Measurements from ENCODE around the gene ANKRD11. TPM values are rescaled to one million over a fixed set of nuclear protein-coding genes. Genes with fewer than 3 reads are reported as not detected.
"Not testable (repeated sequence)": the region's sequence is repeated elsewhere in the genome, so short reads cannot be mapped to it uniquely, and the experiment has no call there.

ANKRD11 gene
- polyA plus RNA-seq, 10 donors, result 51.5 to 76.1 (median 59.4) TPM

DNA sequence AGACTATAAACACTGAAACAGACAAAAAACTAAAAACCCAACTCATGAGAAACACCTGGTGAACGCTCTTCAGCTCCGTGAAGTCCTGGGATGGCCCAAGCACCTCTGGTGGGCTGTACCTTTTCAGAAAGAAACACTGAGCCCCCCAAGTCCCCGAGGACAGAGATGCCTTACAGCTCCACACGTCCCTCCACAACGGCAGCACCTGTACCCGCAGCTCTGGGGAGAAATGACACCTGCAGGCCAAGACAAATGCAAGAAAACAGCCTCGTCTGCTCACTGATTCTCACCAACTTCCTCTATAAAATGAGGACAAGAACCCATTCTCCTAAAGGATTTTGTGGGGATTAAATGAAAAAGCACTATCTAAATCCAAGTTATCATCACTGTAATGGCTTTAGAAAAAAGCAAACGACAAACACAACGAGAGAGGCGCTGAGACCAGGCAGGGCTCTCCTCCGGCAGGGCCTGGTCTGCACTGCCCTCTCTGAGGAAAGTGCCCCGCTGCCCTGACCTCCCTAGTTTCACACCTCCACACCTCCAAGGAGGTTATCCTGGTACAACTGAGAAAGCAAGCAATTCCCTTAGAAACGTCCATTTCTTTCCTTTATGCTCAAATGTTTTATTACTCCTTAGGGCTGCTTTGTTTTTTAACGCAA, 158.0 kb downstream of the ANKRD11 start:
- DNase-seq, result no peak

- DNase-seq, result no peak
These were observed 158.8 kb downstream of the ANKRD11 start for GRCh38 chr16:89331371-89332109.

DNA sequence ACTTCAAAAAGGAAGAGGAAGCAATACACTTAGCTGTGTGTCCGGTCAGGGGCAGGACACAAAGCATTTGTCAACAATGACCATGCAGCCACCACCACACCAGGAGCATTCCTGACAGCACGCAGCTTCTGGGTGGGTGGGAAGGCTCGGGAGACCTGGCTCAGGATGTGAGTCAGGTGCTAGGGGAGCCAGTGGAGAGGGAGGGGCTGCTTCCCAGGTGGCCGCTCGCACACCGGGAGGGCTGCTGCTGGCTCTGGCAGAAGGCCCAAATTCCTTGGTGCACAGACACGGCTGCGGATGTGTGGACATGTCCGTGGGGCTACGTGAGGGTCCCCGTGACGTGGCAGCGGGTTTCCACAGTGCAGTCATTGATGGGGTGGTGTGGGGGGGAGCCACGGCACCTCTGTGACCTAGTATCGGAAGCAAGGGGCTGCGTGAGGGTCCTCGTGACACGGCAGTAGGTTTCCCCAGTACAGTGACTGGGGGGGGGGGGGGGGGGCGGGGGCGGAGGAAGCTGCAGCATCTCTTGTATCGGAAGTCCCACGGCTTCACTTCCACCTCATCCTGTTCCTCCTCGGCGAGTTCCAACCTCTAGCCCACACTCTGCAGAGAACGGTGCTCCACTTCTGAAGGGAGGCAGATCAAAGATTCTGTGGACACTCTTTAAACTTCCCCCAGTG, 160.0 kb downstream of the ANKRD11 start:
- DNase-seq, result no peak

DNA sequence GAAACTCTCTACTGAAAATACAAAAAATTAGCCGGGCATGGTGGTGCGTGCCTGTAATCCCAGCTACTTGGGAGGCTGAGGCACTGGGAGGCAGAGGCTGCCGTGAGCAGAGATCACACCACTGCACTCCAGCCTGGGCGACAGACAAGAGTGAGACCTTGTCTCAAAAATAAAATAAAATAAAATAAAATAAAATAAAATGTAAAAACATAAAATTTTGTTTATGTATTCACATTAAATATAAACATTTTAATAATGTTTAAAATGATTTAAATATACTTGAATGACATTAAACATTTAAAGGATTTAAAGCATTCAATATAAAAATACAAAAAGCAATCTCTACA, 160.6 kb downstream of the ANKRD11 start:
- not testable (repeated sequence) for DNase-seq

DNA sequence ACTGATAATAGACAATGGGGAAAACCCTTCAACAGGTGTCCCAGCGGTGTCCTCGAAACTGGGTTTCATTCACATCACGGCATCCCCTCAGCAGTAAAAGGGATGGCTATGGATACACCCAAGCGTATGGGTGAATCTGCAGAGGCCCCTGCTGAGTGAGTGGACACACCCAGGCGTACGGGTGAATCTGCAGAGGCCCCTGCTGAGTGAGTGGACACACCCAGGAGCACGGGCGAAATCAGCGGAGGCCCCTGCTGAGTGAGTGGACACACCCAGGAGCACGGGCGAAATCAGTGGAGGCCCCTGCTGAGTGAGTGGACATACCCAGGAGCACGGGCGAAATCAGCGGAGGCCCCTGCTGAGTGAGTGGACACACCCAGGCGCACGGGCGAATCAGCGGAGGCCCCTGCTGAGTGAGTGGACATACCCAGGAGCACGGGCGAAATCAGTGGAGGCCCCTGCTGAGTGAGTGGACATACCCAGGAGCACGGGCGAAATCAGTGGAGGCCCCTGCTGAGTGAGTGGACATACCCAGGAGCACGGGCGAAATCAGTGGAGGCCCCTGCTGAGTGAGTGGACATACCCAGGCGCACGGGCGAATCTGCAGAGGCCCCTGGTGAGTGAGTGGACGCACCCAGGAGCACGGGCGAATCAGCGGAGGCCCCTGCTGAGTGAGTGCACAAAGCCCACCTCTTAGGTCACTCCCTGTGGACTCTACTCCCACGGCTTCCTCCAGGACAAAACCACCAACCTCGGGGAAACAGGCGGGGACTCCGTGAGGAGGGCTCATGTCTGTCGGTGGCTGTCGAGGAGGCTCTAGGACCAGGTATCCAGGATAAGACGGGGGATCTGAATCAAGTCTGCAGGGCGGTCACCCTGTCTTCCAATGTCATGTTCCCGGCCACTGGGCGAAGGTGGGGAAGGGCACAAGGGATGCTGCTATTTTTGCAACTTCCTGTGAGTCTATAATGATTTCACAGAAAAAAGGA, 161.7 kb downstream of the ANKRD11 start:
- not testable (repeated sequence) for DNase-seq

DNA sequence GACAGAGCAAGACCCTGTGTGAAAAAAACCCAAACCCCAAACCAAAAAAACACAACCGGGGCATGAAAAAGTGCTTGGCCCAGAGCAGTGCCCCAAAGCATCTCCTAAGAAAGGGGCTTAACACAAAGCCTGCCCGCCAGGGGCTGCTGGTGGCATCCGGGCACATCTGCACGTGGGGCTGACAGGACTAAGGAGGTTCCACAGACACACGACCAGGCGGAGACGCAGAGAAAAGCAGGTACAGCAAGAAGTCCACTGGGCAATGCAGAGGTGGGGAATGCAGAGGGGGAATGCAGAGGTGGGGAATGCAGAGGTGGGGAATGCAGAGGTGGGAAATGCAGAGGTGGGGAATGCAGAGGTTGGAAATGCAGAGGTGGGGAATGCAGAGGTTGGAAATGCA, 163.6 kb downstream of the ANKRD11 start:
- DNase-seq, result no peak

DNA sequence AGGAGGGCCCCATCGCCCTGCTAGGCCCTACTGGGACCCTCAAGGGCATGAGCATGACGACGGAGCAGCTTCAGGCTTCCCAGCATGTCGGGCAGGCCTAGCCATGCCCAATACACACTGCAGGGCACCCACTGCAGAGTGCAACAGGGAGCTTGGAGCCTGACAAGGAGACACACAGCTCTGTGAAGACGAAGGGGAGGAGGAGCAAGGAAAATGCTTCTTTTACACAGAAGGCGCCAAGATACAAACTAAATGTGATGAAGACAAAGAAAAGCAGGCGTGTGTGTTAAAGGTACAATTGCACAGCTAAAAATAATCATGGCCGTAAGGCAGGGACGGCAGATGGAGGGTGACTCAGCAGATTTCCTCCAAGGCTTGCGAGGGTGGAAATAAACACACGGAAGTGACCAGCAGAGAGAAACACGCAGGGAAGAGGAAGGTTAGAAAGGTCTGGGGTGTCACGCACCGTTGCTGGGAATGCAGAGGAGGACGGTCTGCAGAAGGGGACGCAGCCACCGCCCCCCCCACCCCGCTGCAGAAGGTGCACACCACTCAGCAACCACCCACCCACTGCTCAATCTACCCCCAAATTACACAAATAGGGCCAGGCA, 164.4 kb downstream of the ANKRD11 start:
- peak in 2 of 3 donors; percentile 45 to 65 for DNase-seq

GRCh38 chr16:89324056-89325010, 166.0 kb downstream of the ANKRD11 start:
- DNase-seq, result no peak

DNA sequence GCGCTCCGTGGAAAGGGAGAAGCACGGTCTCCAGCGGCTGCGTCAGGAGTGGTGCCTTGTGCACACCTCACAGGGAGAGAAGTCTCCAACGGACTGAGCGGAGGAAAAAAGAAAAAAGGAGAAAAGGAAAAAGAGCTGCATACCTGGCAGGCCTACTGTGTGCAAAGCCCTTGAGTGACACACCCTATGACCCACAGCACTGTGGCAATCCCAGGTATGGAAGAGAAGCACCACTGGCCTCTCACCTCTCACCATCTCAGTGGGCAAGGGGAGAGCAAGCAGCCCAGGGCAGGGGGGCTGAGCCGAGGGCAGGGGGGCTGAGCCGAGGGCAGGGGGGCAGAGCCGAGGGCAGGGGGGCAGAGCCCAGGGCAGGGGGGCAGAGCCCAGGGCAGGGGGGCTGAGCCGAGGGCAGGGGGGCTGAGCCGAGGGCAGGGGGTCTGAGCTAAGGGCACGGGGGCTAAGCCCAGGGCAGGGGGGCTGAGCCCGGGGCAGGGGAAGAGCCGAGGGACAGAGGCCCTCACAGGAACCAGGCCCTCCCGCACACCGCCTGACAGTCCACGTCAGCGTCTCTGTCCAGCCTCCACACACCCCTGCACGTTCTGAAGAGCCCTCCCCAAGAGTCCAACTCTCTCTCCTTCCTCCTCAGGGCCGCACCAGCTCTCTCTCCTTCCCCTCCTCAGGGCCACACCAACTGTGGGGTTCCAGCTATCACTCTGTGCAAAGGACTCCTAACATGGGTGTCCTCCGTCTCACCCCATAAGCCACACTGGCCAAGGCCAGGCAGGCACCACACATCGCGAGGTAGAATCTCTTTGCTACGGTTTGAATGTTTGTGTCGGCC, 167.0 kb downstream of the ANKRD11 start:
- DNase-seq, result no peak

DNA sequence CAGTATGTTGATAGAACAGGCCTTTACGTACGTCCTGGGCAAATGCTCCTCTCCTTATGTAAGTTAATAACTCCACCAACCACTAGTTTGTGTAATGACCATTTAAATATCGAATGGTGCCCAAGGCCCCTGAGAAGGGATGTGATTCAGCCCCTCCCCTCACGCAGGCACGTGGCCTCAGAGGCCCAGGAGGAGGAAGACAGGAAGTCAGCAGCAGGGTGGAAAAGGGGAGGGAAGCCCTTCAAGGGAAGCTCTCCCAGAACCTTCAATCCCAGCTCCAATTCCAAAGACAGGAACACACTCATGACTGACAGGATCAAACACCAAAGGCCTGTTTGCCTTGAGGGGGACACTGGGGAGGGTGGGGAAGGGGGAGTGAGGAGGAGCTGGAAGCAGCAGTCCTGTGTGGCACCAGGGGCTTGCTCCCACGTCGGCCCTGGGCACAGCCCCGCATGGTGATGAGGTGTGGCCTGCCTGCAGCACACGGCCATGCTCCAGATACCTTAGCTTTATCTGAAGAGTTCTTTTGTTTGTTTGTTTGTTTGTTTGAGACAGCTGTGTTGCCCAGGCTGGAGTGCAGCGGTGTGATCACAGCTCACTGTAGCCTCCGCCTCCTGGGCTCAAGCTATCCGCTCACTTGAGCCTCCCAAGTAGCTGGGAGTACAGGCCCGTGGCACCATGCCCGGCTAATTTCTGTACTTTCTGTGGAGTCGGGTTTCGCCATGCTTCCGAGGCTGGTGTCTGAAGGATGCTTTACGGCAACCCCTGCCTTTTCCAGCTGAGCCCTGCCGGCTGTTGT, 167.8 kb downstream of the ANKRD11 start:
- peak; percentile 51 to 77 (median 58) for DNase-seq

- DNase-seq, result peak in 1 of 3 donors; percentile 28
These were observed 169.4 kb downstream of the ANKRD11 start for GRCh38 chr16:89320782-89321501.

GRCh38 chr16:89319886-89320781, 170.2 kb downstream of the ANKRD11 start:
- peak in 2 of 3 donors; percentile 34 to 45 for DNase-seq

- no peak for DNase-seq
These were observed 170.8 kb downstream of the ANKRD11 start for GRCh38 chr16:89319631-89319885.

GRCh38 chr16:89318871-89319630, 171.3 kb downstream of the ANKRD11 start:
- DNase-seq, result no peak

- DNase-seq, result no peak
These were observed 172.0 kb downstream of the ANKRD11 start for GRCh38 chr16:89318430-89318758.
